Measurements from ENCODE around the gene ARMC10.

DNA sequence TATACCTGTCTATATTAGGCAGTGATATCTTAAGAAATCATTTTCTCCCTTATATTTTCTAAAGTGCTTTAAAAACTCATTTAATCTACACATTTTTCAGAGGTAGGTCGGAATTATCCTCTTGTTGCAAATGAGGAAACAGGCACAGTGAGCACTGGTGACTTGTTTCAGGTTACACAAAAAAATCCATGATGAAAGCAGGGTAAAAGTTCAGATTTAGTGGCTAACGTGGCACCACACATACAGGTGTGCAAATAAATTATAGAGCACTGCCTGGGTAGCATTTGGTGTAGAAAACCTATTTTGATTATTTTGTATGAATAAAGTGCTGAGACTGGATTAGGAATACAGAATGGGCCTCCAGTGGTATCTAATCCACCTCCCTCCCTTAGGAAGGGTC lies 26.6 kb downstream of the ARMC10 start:
- TF ChIP-seq POLR2A (IDR thresholded peaks at IDR 0.05): no peak
- TF ChIP-seq, protein P1, sequence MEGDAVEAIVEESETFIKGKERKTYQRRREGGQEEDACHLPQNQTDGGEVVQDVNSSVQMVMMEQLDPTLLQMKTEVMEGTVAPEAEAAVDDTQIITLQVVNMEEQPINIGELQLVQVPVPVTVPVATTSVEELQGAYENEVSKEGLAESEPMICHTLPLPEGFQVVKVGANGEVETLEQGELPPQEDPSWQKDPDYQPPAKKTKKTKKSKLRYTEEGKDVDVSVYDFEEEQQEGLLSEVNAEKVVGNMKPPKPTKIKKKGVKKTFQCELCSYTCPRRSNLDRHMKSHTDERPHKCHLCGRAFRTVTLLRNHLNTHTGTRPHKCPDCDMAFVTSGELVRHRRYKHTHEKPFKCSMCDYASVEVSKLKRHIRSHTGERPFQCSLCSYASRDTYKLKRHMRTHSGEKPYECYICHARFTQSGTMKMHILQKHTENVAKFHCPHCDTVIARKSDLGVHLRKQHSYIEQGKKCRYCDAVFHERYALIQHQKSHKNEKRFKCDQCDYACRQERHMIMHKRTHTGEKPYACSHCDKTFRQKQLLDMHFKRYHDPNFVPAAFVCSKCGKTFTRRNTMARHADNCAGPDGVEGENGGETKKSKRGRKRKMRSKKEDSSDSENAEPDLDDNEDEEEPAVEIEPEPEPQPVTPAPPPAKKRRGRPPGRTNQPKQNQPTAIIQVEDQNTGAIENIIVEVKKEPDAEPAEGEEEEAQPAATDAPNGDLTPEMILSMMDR (IDR thresholded peaks at IDR 0.05): no peak
